ENCODE measurements around the gene ESR2.
"Not testable (repeated sequence)": the region's sequence is repeated elsewhere in the genome, so short reads cannot be mapped to it uniquely, and the experiment has no call there.

The ESR2 gene

DNA sequence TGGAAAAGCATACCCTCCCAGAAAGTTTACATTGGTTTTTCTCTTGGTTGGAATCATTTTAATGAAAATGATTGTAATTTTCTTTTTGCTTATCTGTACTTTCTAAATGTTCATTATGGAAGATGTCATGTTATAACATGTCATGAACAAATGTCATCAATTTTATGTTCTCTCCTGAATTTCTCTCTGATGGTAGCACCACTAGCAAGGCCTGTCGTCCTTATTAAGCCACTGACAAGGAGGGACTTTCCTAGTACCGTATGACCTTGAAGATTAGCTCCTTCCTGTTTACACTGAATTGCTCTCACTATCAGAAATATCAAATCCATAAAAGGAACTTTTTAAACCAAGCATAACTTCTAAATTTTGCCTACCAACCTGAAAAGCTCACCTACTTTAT, 99.0 kb downstream of the ESR2 start:
- DNase-seq = no peak

DNA sequence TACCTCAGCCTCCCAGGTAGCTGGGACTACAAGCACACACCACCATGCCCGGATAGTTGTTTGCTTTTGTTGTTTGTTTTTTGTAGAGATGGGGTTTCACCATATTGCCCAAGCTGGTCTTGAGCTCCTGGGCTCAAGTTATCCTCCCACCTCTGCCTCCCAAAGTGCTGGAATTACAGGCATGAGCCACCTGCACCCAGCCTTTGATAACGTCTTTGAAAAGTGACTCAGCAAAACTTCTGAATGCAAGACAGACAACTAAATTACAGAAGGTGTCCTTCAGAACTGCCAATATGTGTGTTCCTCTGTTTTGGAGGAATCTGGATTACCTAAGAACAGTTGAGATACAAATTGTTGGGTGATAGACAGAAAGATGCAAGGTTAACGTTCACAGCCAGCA, 99.8 kb downstream of the ESR2 start:
- no peak for DNase-seq

DNA sequence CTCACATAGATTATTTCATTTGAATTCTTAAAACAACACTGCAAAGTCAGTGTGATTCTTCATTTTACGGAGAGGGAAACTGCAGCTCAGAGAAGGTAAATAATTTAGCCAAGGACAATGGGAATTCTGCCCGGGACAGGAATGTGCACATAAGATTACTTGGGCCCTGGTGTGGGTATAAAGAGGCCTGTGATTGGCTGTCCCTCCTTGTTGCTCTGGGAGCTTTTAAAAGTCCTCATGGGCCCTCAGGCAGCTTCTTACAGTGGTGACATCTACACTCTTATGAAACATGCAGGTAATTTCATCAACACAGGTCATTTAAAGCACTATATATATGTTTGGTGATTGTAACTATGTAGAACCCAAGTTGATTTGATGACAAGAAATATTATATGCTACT, 100.3 kb downstream of the ESR2 start:
- DNase-seq = no peak

DNA sequence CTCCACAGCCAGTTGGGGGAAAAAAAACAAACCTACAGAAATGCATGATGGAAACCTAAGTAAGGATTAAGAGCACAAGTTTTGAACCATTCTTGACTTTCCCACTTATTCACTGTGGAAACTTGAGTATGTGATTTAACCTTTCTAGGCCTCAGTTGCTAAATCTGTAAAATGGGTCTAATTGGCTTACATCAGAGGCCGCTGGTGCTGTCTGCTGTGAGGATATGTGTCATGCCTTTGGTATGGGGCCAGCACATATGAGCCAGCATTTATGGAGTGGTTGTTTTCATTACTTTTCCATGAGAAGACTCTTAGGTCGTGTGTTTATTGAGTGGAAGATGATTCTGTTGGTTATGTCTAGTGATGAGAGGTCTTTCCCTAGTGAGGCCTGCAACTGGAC, 102.4 kb downstream of the ESR2 start:
- no peak for DNase-seq

DNA sequence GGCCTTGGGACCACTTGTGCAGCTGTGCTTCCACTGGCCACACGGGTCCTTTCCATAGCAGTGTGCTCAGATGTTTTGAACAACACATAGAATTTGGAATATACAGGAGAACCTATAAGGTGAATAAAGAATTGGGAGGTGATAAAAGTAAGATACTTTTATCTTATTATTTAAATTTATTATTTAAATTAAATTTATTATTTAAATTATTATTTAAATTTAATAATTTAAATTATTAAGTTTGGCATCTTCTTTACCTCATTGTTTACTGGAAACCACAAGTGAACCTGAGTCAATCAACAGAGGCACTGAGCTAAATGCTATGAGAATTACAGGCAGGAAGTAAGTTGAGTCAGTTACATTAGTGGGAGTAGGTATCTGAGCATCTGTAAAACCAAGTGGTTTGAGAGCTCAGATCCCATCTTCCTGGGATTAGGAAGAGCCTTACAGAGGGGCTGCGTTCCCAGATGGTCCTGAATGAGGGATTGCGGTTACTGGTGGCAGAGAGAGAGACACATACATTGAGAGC, 103.1 kb downstream of the ESR2 start:
- no peak for DNase-seq

DNA sequence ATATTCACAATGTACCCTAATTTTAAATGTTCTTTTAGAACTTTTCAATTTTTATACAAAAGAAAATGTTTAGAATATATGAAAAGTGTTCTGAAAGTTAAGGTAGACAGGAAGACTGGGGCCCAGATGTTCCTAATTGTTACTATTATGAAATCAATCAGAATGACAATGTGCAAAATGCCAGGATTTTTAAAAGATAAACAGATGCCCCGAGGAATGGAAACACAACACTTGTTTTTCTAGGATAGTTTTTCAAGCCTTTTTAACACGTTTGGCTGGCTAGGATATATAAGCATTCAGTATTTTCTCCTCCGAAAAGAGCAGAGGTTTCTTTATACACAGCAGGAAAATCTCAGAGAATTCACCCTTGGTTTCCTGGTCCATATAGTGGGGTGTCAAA, 106.8 kb downstream of the ESR2 start:
- no peak for DNase-seq

DNA sequence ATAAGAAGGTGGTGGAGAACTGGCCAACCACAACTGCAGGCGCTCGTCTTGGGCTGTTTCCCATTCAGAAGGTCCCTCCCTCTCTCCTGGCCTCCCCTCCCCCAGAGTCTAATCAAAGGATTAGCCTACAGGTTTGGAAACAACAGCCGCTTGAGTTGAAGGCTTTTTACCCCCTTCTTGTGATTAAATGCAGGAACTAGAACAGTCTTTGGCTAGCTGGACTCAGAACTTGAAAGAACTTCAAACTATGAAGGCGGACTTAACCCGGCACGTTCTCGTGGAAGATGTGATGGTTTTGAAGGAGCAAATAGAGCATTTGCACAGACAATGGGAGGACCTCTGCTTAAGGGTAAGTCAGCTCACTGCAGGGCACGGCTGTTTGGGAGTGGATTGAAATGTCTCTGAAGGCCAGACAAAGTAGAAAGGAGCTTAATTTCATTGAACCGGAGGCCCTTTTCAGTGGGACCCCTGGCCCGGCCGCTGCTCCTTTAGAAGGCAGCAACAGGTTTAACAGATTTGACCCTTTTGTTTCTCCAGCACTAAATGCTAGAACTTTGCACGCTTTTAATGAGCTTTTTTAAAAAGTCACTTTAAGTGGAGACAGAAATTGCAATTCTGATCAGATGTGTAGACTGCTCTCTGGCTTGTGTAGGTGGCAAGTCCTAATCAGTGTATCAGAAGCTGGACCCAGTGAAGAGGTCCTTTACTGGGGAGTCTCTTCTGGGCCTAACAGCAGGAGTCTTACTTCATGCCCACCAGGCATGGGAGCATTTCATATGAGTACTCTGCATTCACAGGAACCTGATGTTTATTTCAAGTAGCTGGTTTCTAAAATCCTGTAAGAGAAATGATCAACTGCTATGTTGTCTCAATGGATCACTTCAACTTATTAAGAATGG, 107.7 kb downstream of the ESR2 start:
- DNase-seq = no peak

DNA sequence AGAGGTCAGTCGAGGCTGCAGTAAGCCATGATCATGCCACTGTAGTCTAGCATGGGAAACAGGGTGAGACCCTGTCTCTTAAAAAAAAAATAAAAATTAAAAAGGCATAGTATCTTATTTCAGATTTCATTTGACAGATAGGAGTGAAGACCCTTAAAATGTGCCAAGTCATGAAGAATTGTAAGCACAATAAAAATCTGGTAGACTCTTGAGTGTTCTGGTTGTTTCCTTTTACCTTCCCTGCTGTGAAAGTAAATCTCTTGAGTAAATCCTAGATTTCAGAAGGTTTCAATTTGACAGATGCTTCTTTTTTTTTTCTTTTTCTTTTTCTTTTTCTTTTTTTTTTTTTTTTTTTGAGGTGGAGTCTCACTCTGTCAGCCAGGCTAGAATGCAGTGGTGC, 109.0 kb downstream of the ESR2 start:
- DNase-seq = no peak

DNA sequence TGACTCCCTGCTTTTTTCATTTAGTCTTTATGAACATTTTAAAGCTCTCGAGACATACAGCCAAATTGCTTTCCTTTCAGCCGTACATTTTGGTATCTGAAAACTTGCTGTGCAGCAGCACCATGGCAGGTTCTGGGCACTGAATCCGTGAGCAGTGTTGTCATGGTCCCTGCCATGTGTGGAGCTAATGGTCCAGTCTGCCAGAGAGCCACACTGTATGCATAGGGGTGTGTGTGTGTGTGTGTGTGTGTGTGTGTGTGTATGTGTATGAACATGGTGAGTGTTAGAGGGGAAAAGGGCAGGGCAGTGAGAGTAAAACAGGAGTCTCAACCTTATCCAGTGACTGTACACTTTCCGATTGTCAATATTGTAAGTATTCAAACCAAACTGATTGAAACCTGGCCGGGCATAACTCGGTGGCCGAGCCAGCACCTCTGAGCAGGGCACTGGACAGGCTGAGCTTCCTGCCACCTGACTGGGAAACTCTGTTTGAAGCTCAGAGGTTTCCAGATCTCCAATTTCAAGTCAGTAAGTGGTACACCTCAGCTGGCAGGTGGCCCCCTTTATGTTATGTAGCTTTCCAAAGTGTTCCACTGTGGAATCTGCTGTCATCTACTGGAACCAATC, 110.0 kb downstream of the ESR2 start:
- DNase-seq = no peak

DNA sequence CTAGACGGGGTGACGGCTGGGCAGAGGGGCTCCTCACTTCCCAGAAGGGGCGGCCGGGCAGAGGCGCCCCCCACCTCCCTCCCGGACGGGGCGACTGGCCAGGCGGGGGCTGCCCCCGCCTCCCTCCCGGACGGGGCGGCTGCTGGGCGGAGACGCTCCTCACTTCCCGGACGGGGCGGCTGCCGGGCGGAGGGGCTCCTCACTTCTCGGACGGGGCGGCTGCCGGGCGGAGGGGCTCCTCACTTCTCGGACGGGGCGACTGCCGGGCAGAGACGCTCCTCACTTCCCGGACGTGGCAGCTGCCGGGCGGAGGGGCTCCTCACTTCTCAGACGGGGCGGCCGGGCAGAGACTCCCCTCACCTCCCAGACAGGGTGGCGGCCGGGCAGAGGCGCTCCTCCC, 111.3 kb downstream of the ESR2 start:
- DNase-seq = not testable (repeated sequence)

DNA sequence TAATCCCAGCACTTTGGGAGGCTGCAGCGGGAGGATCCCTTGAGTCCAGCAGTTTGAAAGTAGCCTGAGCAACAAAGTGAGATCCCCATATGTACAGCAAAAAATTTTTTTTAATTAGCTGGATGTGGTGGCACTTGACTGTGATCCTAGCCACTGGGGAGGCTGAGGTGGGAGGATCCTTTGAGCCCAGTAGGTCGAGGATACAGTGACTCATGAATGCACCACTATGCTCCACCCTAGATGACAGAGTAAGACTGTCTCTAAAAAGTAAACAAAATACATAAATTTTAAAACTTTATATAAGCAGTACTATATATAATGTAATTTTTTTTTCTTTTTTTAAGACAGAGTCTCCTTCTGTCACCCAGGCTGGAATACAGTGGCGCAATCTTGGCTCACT, 115.4 kb downstream of the ESR2 start:
- DNase-seq = no peak

DNA sequence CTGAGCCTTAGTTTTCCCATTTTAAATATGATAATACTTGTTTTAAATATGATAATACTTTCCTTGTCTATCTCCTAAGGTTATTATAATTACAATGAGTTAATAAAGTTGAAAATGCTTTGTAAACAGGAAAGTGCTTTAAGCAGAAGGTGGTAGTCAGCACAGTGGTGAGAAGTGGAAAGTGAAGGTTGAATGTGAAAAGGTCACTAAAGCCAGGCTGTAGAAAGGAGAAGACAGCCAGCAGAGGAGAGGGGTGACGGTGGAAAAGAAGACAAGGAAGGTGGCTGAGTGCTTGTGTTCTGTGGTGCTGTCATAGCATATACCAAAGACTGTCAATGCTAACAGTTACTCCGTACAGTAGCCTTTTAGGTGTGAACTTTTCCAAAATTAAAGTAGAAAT, 117.8 kb downstream of the ESR2 start:
- DNase-seq = no peak

DNA sequence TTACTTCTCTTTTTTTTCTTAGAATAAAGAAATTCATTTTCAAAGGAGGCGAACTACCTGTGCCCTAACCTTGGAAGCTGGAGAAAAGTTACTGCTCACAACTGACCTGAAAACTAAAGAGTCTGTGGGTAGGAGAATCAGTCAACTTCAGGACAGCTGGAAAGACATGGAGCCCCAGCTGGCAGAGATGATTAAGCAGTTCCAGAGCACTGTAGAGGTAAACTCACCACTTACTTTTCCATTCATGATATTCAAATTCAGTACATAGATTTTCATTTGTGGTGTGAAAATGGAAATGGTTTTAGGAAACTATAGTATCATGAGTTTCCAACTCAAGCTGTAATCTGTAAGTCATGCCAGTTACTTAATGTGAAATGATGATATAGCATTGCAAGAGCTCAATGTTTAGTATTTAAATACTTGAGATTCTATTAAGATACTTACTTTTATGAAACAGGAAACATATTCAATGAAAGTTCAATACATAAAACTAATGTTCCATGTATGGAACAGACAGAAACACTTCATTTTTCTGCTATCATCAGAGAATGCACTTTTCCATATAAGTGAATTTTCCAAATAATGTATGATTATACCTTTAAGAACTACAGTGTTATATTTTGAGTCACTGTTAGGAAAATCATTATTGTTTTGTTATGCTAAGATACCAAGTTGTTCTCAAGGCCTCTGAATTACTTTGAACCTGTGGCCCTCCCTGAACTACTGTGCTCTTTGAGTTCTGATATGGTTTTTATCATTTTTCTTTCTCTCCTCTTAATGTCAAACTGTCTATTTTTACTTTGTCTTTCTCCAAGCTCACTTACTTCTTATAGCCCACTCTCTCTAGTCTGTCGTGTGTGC, 119.0 kb downstream of the ESR2 start:
- no peak for DNase-seq

DNA sequence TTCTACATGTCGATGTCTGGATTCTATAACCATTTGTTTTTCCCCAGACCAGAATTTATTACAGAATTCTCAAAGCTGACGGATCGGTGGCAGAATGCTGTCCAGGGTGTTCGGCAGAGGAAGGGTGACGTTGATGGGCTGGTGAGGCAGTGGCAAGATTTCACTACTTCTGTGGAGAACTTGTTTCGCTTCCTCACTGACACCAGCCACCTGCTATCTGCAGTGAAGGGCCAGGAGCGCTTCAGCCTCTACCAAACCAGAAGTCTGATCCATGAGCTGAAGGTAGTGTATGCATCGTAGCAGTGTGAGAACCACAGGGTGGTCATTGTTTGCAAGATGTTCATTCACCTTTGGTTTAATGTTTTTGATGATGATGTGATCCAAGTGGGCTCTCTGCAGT, 124.0 kb downstream of the ESR2 start:
- no peak for DNase-seq

DNA sequence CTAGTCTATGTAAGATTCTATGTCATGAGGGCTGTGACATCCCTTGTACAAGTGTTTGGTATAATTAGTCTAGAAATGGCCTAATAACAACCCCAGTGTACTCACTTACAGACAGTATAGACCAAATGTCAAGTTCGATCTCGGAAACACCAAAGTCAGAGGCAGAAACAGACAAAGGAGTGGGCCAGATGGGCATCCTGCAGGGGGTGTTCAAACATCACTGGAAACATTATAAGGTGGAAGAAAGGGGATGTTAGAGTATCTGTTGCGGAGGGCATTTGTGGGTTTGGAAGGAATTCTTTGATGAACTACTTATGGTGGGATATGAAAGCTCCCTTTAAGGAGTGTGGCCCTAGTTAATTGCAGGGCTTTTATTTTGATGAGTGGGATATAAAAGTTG, 134.6 kb downstream of the ESR2 start:
- DNase-seq = no peak

DNA sequence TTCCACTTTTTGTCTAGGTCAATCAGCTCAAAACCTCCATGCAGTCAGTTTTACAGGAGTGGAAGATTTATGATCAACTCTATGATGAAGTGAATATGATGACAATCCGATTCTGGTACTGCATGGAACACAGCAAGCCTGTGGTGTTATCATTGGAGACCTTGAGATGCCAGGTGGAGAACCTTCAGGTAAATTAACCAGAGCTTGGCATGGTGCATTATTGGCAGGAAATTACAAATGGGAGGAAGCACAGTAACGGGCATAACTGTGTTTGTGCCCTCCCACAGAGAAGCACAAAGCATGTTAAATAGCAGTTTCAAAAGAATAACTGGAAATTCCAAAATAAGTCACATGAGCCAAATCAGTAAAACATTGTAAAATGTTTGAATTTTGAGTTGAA, 135.6 kb downstream of the ESR2 start:
- DNase-seq = no peak

DNA sequence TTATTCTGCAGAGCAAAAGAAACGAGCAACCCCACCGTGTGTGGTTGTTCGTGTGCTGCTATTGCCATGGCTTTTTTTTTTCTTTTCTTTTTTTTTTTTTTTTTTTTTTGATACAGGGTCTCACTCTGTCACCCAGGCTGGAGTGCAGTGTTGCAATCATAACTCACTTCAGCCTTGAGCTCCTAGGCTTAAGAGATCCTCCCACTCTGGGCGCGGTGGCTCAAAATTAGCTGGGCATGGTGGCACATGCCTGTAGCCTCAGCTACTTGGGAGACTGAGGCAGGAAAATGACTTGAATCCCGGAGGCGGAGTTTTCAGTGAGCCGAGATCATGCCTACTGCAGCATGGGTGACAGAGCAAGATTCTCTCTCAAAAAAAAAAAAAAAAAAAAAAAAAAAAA, 144.2 kb downstream of the ESR2 start:
- no peak for DNase-seq

DNA sequence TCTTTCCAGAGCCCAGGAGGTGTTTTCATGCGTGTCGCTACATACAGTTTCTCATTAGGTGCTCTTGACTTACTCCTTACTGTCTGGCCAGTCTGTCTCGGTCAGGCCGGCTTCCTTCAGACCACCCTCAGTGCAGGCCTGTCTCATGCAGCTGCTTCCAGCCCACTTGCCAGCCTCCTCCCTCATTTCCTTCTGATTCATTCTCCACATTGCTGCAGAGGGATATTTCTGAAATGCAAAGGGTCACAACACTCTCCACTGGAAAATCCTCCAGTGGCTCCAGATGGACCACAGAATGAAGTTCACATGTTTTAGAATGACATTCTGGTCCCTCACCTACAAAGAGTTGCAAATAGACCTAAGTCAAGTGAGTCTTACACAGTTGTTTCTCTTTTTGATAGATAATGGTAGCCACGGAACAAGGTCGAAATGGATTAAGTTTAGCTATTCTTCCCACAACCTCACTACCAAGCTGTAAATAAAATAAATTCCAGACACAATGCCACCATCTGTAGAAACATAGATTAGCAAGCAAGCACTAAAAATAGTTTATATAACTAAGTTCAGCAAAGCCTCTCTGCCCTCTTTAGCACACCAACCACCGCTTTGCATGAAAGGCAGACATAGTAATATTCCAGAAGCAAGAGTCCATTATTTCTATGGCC, 146.9 kb downstream of the ESR2 start:
- no peak for DNase-seq

DNA sequence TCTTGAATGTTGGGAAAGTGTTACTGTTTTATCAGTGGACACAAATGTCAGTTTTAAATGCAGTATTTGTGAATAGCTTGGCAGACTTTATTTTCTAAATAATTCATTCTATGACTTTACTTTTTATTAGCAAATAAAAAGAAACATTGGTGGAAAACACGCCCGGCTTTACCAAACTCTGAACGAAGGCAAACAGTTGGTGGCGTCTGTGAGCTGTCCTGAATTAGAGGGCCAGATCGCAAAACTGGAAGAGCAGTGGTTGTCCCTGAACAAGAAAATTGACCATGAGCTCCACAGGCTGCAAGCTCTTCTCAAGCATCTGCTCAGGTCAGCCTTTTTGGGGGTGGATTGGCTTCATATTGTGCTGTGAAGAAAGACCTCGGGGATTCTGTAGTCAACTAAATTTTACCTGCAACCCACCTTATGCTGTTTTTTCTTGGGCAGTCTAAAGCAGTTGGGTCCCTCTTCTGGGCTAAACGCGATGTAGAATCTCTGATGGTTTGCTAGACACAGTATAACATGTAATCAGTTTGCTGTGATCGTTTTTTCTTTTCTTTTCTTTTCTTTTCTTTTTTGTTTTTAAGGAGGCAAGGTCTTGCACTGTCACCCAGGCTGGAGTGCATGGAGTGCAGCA, 156.4 kb downstream of the ESR2 start:
- DNase-seq = no peak

DNA sequence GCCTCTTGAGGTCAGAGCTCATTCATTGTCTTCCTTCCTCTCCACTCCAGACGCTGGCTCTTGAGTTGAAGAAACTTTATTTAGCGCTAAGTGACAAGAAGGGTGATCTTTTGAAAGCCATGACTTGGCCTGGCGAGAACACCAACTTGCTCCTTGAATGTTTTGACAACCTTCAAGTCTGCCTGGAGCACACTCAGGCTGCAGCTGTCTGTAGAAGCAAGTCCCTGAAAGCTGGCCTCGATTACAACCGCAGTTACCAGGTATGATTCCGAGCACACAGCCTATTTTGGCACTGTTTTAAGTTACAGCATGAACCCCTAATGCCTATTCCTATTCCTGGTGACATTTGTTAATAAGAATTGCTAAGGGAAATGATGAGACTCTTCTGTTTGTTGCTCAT, 167.6 kb downstream of the ESR2 start:
- no peak for DNase-seq

DNA sequence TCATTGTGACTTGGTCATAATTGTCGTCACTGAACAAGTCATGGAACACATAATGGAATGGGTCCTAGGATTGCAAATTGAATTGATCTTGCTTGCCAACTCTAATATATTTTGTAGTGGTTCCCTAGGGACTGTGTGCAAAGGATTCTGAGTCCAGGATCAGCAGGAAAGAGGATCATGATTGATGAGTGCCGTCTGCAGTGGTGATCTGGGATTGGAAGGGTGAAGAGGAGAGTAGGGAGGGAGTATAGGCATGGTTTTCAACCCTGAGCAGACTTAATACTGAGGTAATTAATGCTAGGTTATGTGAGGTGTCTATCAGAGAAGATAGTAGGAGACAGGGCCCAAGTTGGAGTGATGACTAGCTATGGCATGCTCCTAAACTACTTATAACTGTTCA, 168.9 kb downstream of the ESR2 start:
- no peak for DNase-seq

DNA sequence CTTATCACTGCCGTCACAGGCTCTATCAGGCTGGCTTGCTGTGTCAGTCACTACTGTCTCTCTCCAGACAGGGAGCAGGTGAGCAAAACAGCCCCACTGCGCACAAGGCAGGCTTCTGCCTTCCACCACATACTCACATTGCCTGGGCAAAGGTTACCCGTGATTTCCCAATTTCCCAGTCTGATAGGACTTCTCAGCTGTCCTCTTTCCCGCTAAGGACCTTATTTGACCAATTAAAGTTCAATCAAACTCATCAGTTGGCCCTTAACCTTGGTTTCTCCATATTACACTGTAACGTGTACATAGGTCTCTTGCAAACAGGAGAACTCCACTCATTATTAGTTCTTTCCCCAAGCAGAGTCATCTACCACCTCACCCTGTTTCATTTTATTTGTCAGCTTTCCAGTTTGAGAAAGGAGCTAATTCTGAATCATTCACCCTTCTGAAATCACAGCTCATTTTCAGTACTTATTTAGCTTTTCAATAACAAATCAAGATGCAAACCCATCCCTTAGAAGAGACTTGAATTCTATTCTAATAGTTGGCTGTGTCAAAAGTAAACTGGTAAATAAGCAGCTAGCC, 170.8 kb downstream of the ESR2 start:
- DNase-seq = no peak

All from SHP77 treated with DMSO at 0.1 percent for 48 hours (cell line).